Esophagus (tissue), 2 donors: Measurements from ENCODE around the gene PGLYRP1. TPM values are rescaled to one million over a fixed set of nuclear protein-coding genes. Genes with fewer than 3 reads are reported as not detected.
A peak's percentile ranks its signal among the peaks of the same experiment; 100 is the strongest.

ENCODE experiments used
- H3K27ac ChIP-seq, 2 donors: one replicate each; pipeline ENCODE4 v1.5.1; 2013; ENCODE audit warnings: low read depth in 2 of 2, mild to moderate bottlenecking in 2 of 2, inconsistent platforms in 1 of 2, low read length in 1 of 2, moderate library complexity in 1 of 2
- H3K27me3 ChIP-seq, 2 donors: one replicate each; pipeline ENCODE4 v1.6.1; 2013; ENCODE audit warnings: low read length in 2 of 2, control low read depth in 1 of 2, mild to moderate bottlenecking in 1 of 2; ENCODE audit not compliant: insufficient read depth in 2 of 2, control insufficient read depth in 1 of 2
- H3K36me3 ChIP-seq, 2 donors: one replicate each; pipeline ENCODE4 v1.6.1; 2013; ENCODE audit warnings: low read length in 1 of 2; ENCODE audit not compliant: control insufficient read depth in 2 of 2, insufficient read depth in 2 of 2
- H3K4me1 ChIP-seq, 2 donors: one replicate each; pipeline ENCODE4 v1.6.1; 2013; ENCODE audit warnings: low read length in 1 of 2; ENCODE audit not compliant: control insufficient read depth in 2 of 2, insufficient read depth in 2 of 2
- H3K4me3 ChIP-seq, 2 donors: one replicate each; pipeline ENCODE4 v1.5.1; 2013; ENCODE audit warnings: low read length in 2 of 2, mild to moderate bottlenecking in 2 of 2, low read depth in 1 of 2, moderate library complexity in 1 of 2
- H3K9me3 ChIP-seq, 2 donors: one replicate each; pipeline ENCODE4 v1.6.1; 2013; ENCODE audit warnings: mild to moderate bottlenecking in 2 of 2, low read depth in 1 of 2, low read length in 1 of 2, moderate library complexity in 1 of 2; ENCODE audit not compliant: control insufficient read depth in 2 of 2, insufficient read depth in 1 of 2
- WGBS, 2 donors: extraction: QIAGEN DNeasy Blood & Tissue Kit; methylation state at CpG; one replicate each; pipeline ENCODE4 v1.1.7; 2013; 5-methylcytosine and 5-hydroxymethylcytosine counted together
- polyA plus RNA-seq, 2 donors: library from polyadenylated mRNA; stranded (reverse); fragments of 200-250 nt; gene quantifications; one replicate each; pipeline ENCODE4 v1.2.3, GENCODE V29; 2013
- donor health status: healthy with polysubstance abuse.
- donor health status: Bipolar disorder and iron deficiency.

Gene PGLYRP1
- polyA plus RNA-seq, 2 donors = not detected

GRCh38 chr19:45972947-45973540 is 49.8 kb downstream of the PGLYRP1 start:
- H3K36me3 ChIP-seq = no peaks in the 10 kb centered on the region
- peaks cover 0 to 4% of the 10 kb centered on the region in 2 donors for H3K9me3 ChIP-seq
- peak overlapping the region; percentile 12 to 25 for H3K4me3 ChIP-seq
- WGBS, 2 donors = 1 to 2% methylated on average over 14 to 53 of the region's 54 CpGs
- peaks cover 0 to 13% of the 10 kb centered on the region in 2 donors for H3K27me3 ChIP-seq
- peaks cover 0 to 2% of the 10 kb centered on the region in 2 donors for H3K4me1 ChIP-seq
- H3K27ac ChIP-seq = no peak overlapping the region

- Histone ChIP-seq H3K36me3 (no peaks in the 10 kb centered on the region), H3K27ac (no peak overlapping the region), H3K9me3 (peaks cover 0 to 4% of the 10 kb centered on the region in 2 donors), H3K27me3 (peaks cover 0 to 13% of the 10 kb centered on the region in 2 donors), H3K4me3 (peak overlapping the region; percentile 4 to 25), H3K4me1 (peaks cover 0 to 2% of the 10 kb centered on the region in 2 donors)
- WGBS, 2 donors = 13 to 18% methylated on average over 18 of the region's 18 CpGs
Observed at GRCh38 chr19:45972081-45972946, 50.5 kb downstream of the PGLYRP1 start.

- peaks cover 0 to 4% of the 10 kb centered on the region in 2 donors for H3K9me3 ChIP-seq
- peaks cover 0 to 13% of the 10 kb centered on the region in 2 donors for H3K27me3 ChIP-seq
- H3K36me3 ChIP-seq = no peaks in the 10 kb centered on the region
- no peak overlapping the region for H3K4me3 ChIP-seq
- H3K4me1 ChIP-seq = peaks cover 0 to 2% of the 10 kb centered on the region in 2 donors
- no peak overlapping the region for H3K27ac ChIP-seq
- 10 to 13% methylated on average over 9 to 11 of the region's 11 CpGs for WGBS, 2 donors
Observed at GRCh38 chr19:45971260-45971902, 51.5 kb downstream of the PGLYRP1 start.

GRCh38 chr19:45969676-45970075 is 53.2 kb downstream of the PGLYRP1 start:
- 62 to 64% methylated on average over 5 of the region's 5 CpGs for WGBS, 2 donors
- H3K4me3 ChIP-seq = no peak overlapping the region
- no peaks in the 10 kb centered on the region for H3K36me3 ChIP-seq
- peaks cover 0 to 2% of the 10 kb centered on the region in 2 donors for H3K4me1 ChIP-seq
- peaks cover 0 to 13% of the 10 kb centered on the region in 2 donors for H3K27me3 ChIP-seq
- H3K9me3 ChIP-seq = peaks cover 0 to 4% of the 10 kb centered on the region in 2 donors
- no peak overlapping the region for H3K27ac ChIP-seq

Other genes with a start within 250 kb of the PGLYRP1 start
- 100 to 1,000 TPM in 1 of 2 donors, 10 to 100 TPM in 1; 26.0 to 133 TPM for gene DMPK, start 240.6 kb downstream of the PGLYRP1 start, polyA plus RNA-seq
- 10 to 100 TPM; 12.4 to 34.6 TPM for gene DMWD, start 230.2 kb downstream of the PGLYRP1 start, polyA plus RNA-seq
- gene RSPH6A, start 207.7 kb downstream of the PGLYRP1 start, polyA plus RNA-seq = under 1 TPM in 1 of 2 donors, not detected in 1; 0.16 TPM
- 10 to 100 TPM; 31.3 to 76.3 TPM for gene SYMPK, start 159.9 kb downstream of the PGLYRP1 start, polyA plus RNA-seq
- under 1 TPM; 0.02 to 0.10 TPM for gene FOXA3, start 158.7 kb downstream of the PGLYRP1 start, polyA plus RNA-seq
- gene IRF2BP1, start 136.9 kb downstream of the PGLYRP1 start, polyA plus RNA-seq = 10 to 100 TPM in 1 of 2 donors, 1 to 10 TPM in 1; 9.0 to 10.6 TPM
- 1 to 10 TPM; 3.2 to 3.5 TPM for gene MYPOP, start 120.4 kb downstream of the PGLYRP1 start, polyA plus RNA-seq
- gene NANOS2, start 108.3 kb downstream of the PGLYRP1 start, polyA plus RNA-seq = not detected
- 1 to 10 TPM in 1 of 2 donors, under 1 TPM in 1; 0.31 to 1.0 TPM for gene NOVA2, start 49.2 kb downstream of the PGLYRP1 start, polyA plus RNA-seq
- gene CCDC61, start 27.6 kb downstream of the PGLYRP1 start, polyA plus RNA-seq = 10 to 100 TPM in 1 of 2 donors, 1 to 10 TPM in 1; 8.1 to 12.3 TPM
- gene IGFL4, start 17.9 kb upstream of the PGLYRP1 start, polyA plus RNA-seq = under 1 TPM; 0.02 to 0.16 TPM
- not detected for gene IGFL3, start 101.6 kb upstream of the PGLYRP1 start, polyA plus RNA-seq
- gene IGFL2, start 125.2 kb upstream of the PGLYRP1 start, polyA plus RNA-seq = 1 to 10 TPM in 1 of 2 donors, under 1 TPM in 1; 0.12 to 5.4 TPM
- gene IGFL1, start 206.7 kb upstream of the PGLYRP1 start, polyA plus RNA-seq = 10 to 100 TPM; 58.7 to 66.5 TPM